Activated naive CD8-positive, alpha-beta T cell (primary cell): ENCODE measurements around the gene MED29.
A peak's percentile ranks its signal among the peaks of the same experiment; 100 is the strongest.

ENCODE experiments used
- H3K27ac Mint-ChIP-seq: one replicate; pipeline ENCODE4 v1.8.0; 2021; ENCODE audit warnings: mixed read lengths
- H3K27me3 Mint-ChIP-seq: one replicate; pipeline ENCODE4 v1.8.0; 2021; ENCODE audit warnings: mixed read lengths
- H3K36me3 Mint-ChIP-seq: one replicate; pipeline ENCODE4 v1.8.0; 2021; ENCODE audit warnings: mixed read lengths
- H3K4me1 Mint-ChIP-seq: one replicate; pipeline ENCODE4 v1.8.0; 2021; ENCODE audit warnings: low read depth, mixed read lengths
- H3K4me3 Mint-ChIP-seq: one replicate; pipeline ENCODE4 v1.8.0; 2021; ENCODE audit warnings: mild to moderate bottlenecking, mixed read lengths
- H3K9me3 Mint-ChIP-seq: one replicate; pipeline ENCODE4 v1.8.0; 2021; ENCODE audit warnings: low read depth, mixed read lengths

Gene MED29

GRCh38 chr19:39401549-39402345, 10.6 kb downstream of the MED29 start:
- H3K27ac Mint-ChIP-seq: peak overlapping the region; percentile 97

DNA sequence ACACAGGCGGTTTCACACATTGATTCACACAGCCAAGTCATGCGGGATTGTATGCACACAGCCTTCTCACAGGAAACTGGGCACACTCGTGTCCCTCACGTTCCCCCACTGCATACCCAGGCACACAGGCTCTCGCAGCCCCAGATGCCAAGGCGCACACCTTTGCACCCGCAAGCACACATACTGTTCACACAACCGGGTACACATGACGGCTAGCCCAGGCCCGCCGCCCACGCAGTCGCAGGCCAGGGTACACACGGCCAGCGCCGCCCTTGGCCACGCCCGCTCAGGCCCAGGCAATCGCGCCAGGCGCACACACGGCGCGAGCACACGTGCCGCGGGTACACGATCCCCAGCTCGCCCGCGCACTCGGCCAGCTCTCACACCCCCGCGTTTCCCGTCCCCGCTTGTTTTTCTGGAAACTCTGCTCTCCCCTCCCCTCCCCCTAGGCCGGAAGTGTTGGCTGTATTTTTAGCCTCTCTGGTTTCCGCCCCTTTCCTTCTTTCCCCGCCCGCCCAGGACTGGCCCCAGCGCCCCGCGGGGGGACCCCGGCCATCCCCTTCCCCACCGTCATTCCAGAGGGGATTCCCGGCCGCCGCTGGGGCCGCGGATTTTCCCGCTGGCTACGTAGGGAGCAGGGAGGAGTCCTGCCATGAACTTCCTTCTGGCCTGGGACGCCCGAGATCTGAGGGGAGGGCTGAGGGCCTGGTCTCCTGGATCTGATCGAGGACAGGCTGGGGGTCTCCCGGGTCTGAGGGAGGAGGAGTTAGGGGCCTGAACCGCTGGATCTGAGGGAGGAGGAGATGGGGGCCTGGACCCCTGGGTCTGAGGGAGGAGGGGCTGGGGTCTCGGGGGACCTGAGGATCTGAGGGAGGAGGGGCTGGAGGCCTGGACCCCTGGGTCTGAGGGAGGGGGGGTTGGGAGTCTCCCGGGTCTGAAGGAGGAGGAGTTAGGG, 11.4 kb downstream of the MED29 start:
- no peaks in the 10 kb centered on the region for H3K27me3 Mint-ChIP-seq
- H3K4me1 Mint-ChIP-seq: peaks cover 65% of the 10 kb centered on the region
- H3K4me3 Mint-ChIP-seq: peak overlapping the region; percentile 78
- peak overlapping the region; percentile 97 for H3K27ac Mint-ChIP-seq
- H3K36me3 Mint-ChIP-seq: no peaks in the 10 kb centered on the region
- no peaks in the 10 kb centered on the region for H3K9me3 Mint-ChIP-seq

More at GRCh38 chr19:39401549-39402345, 10.6 kb downstream of the MED29 start:
- no peaks in the 10 kb centered on the region for H3K9me3 Mint-ChIP-seq
- peaks cover 71% of the 10 kb centered on the region for H3K4me1 Mint-ChIP-seq
- peak overlapping the region; percentile 78 for H3K4me3 Mint-ChIP-seq
- no peaks in the 10 kb centered on the region for H3K36me3 Mint-ChIP-seq
- H3K27me3 Mint-ChIP-seq: no peaks in the 10 kb centered on the region

GRCh38 chr19:39403331-39404312, 12.4 kb downstream of the MED29 start:
- Mint-ChIP-seq H3K27me3 (no peaks in the 10 kb centered on the region), H3K36me3 (peaks cover 1% of the 10 kb centered on the region), H3K27ac (peak overlapping the region; percentile 97), H3K4me1 (peaks cover 61% of the 10 kb centered on the region), H3K4me3 (peak overlapping the region; percentile 80), H3K9me3 (no peaks in the 10 kb centered on the region)

- Mint-ChIP-seq H3K4me1 (peaks cover 52% of the 10 kb centered on the region), H3K4me3 (peak overlapping the region; percentile 90), H3K27ac (peak overlapping the region; percentile 90), H3K36me3 (peaks cover 5% of the 10 kb centered on the region), H3K27me3 (no peaks in the 10 kb centered on the region), H3K9me3 (no peaks in the 10 kb centered on the region)
Observed at GRCh38 chr19:39405261-39405957, 14.2 kb downstream of the MED29 start.

DNA sequence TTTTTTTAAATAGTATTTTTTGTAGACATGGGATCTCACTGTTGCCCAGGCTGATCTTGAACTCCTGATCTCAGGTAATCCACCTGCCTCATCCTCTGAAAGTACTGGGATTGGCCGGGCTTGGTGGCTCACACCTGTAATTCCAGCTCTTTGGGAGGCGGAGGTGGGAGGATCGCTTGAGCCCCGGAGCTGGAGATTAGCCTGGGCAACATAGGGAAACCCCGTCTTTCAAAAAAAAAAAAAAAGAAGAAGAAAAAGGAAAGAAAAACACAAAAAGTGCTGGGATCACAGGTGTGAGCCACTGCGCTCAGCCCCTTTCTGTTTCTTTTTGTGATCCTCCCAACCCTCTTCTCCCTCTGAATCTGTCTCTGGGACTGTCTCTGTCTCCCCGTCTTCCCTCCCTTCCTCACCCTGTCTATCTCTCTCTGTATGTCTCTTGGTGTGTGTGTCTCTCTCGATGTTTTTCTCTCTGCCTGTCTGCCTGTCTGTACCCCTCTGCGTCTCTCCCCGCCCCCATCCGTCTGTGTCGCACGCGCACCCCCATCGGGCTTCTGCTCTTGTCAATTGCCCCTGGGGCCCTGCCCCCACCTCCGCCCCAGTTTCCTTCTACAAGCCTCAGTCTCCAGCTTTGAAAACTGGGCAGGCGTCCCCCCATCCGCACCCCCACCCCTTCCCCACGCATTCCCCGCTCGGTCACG, 14.9 kb downstream of the MED29 start:
- no peaks in the 10 kb centered on the region for H3K27me3 Mint-ChIP-seq
- H3K4me3 Mint-ChIP-seq: peak overlapping the region; percentile 90
- H3K36me3 Mint-ChIP-seq: peaks cover 5% of the 10 kb centered on the region
- H3K9me3 Mint-ChIP-seq: no peaks in the 10 kb centered on the region
- peaks cover 53% of the 10 kb centered on the region for H3K4me1 Mint-ChIP-seq
- peak overlapping the region; percentile 90 for H3K27ac Mint-ChIP-seq

GRCh38 chr19:39406656-39407409, 15.7 kb downstream of the MED29 start, which contains the start of gene ZFP36:
Gene ZFP36 (plus strand): TSS chr19:39406847. CDS start chr19:39406905, 58 bp downstream.
- Mint-ChIP-seq H3K4me3 (peak within 1 kb of the TSS; percentile 95), H3K9me3 (no peaks in the 10 kb centered on the region), H3K27me3 (no peaks in the 10 kb centered on the region), H3K4me1 (peaks cover 53% of the 10 kb centered on the region), H3K27ac (peak within 1 kb of the TSS; percentile 92), H3K36me3 (peaks cover 5% of the 10 kb centered on the region)

GRCh38 chr19:39407410-39407659, 16.2 kb downstream of the MED29 start:
- Mint-ChIP-seq H3K9me3 (no peaks in the 10 kb centered on the region), H3K27me3 (no peaks in the 10 kb centered on the region), H3K36me3 (peaks cover 5% of the 10 kb centered on the region), H3K4me3 (peak overlapping the region; percentile 95), H3K27ac (peak overlapping the region; percentile 92), H3K4me1 (peaks cover 52% of the 10 kb centered on the region)

- H3K4me3 Mint-ChIP-seq: peak overlapping the region; percentile 95
- peaks cover 49% of the 10 kb centered on the region for H3K4me1 Mint-ChIP-seq
- no peaks in the 10 kb centered on the region for H3K9me3 Mint-ChIP-seq
- peak overlapping the region; percentile 92 for H3K27ac Mint-ChIP-seq
- no peaks in the 10 kb centered on the region for H3K27me3 Mint-ChIP-seq
- peaks cover 5% of the 10 kb centered on the region for H3K36me3 Mint-ChIP-seq
Observed at GRCh38 chr19:39407660-39408391, 16.6 kb downstream of the MED29 start.

GRCh38 chr19:39408392-39409207, 17.4 kb downstream of the MED29 start:
- Mint-ChIP-seq H3K27me3 (no peaks in the 10 kb centered on the region), H3K4me1 (peaks cover 50% of the 10 kb centered on the region), H3K27ac (peak overlapping the region; percentile 92), H3K36me3 (peaks cover 5% of the 10 kb centered on the region), H3K9me3 (no peaks in the 10 kb centered on the region), H3K4me3 (peak overlapping the region; percentile 95)

GRCh38 chr19:39409208-39410016, 18.2 kb downstream of the MED29 start:
- Mint-ChIP-seq H3K4me1 (peaks cover 53% of the 10 kb centered on the region), H3K4me3 (peak overlapping the region; percentile 95), H3K36me3 (peaks cover 5% of the 10 kb centered on the region), H3K9me3 (no peaks in the 10 kb centered on the region), H3K27me3 (no peaks in the 10 kb centered on the region), H3K27ac (peak overlapping the region; percentile 93)
